MCF 10A (cell line): ENCODE data around the gene NDUFV3. TPM values are rescaled to one million over a fixed set of nuclear protein-coding genes. Genes with fewer than 3 reads are reported as not detected.
"Not testable (repeated sequence)": the region's sequence is repeated elsewhere in the genome, so short reads cannot be mapped to it uniquely, and the experiment has no call there.

Experiments used
- BruUV-seq: library from RNA; stranded (reverse); fragments of 400-500 nt; replicated peaks from 2 replicates; lab custom pipeline; 2021; lab: Mats Ljungman, UMichigan
- CTCF ChIA-PET: fragments of 300-600 bp; sonication (Branson Sonifier 250); formaldehyde crosslinking; extraction: SDS; loops from one replicate; lab custom pipeline; 2021; ENCODE audit warnings: antibody characterized with exemption, inconsistent platforms; lab: Yijun Ruan, JAX
- POLR2A ChIA-PET: fragments of 300-600, 350-650 bp; sonication (Branson Sonifier 250); formaldehyde crosslinking; extraction: SDS; loops from one replicate; lab custom pipeline; 2020; ENCODE audit warnings: antibody characterized with exemption, inconsistent platforms; lab: Yijun Ruan, JAX
- DNase-seq: peaks from one replicate; pipeline ENCODE4 v3.0.0-alpha.2; 2018; ENCODE audit not compliant: unreplicated experiment
- H3K27ac Mint-ChIP-seq: one replicate; pipeline ENCODE4 v1.8.0; 2022; ENCODE audit warnings: mild to moderate bottlenecking, low read depth, mixed read lengths; ENCODE audit not compliant: unreplicated experiment
- H3K27me3 Mint-ChIP-seq: one replicate; pipeline ENCODE4 v1.8.0; 2022; ENCODE audit warnings: mixed read lengths; ENCODE audit not compliant: insufficient read depth, unreplicated experiment
- H3K36me3 Mint-ChIP-seq: one replicate; pipeline ENCODE4 v1.8.0; 2022; ENCODE audit warnings: mild to moderate bottlenecking, moderate library complexity, mixed read lengths; ENCODE audit not compliant: insufficient read depth, unreplicated experiment
- H3K4me1 Mint-ChIP-seq: one replicate; pipeline ENCODE4 v1.8.0; 2022; ENCODE audit warnings: mixed read lengths; ENCODE audit not compliant: insufficient read depth, unreplicated experiment
- H3K4me3 Mint-ChIP-seq: one replicate; pipeline ENCODE4 v1.8.0; 2022; ENCODE audit warnings: mild to moderate bottlenecking, moderate library complexity, mixed read lengths; ENCODE audit not compliant: unreplicated experiment
- H3K9me3 Mint-ChIP-seq: one replicate; pipeline ENCODE4 v1.8.0; 2022; ENCODE audit warnings: mixed read lengths; ENCODE audit not compliant: unreplicated experiment
- CTCF ChIP-seq: fragments of 200-600 bp; IDR thresholded peaks from one replicate; pipeline ENCODE4 v1.8.0; 2022; ENCODE audit warnings: antibody characterized with exemption, mild to moderate bottlenecking; ENCODE audit not compliant: unreplicated experiment
- intact Hi-C: fragments of 100-400 bp; cut with micrococcal nuclease; formaldehyde crosslinking; loops from 2 replicates; pipeline ENCODE4 v1.14.1; 2022
- total RNA-seq: library from RNA; stranded (reverse); gene quantifications from 2 replicates; pipeline ENCODE4 v1.2.3, GENCODE V29; 2022

Gene NDUFV3
- total RNA-seq, 1 experiment from 2014 or later = 70.0 TPM

GRCh38 chr21:42937034-42937940 is 44.2 kb downstream of the NDUFV3 start:
- H3K27me3 Mint-ChIP-seq, H3K36me3 Mint-ChIP-seq, DNase-seq, H3K27ac Mint-ChIP-seq, H3K4me3 Mint-ChIP-seq, BruUV-seq, H3K9me3 Mint-ChIP-seq, intact Hi-C loops, CTCF ChIA-PET: not testable (repeated sequence)
- peaks cover 21% of the 10 kb centered on the region for H3K4me1 Mint-ChIP-seq
- POLR2A ChIA-PET = interaction anchor here (2.1 kb wide), 1 partner anchor 37 kb away, joined by 6 read pairs; the partner anchor contains the start of gene PKNOX1

- no peak overlapping the region for H3K4me3 Mint-ChIP-seq
- no peaks in the 10 kb centered on the region for H3K27me3 Mint-ChIP-seq
- intact Hi-C loops = no loop called here
- no TSS peak for BruUV-seq
- ChIA-PET CTCF (no interaction called here), POLR2A (interaction anchor here (0.6 to 2.1 kb wide), 2 partner anchors 18 to 36 kb away, joined by 3 to 6 read pairs; partner anchors contain the start of gene PKNOX1)
- no peaks in the 10 kb centered on the region for H3K36me3 Mint-ChIP-seq
- no peak for DNase-seq
- peaks cover 24% of the 10 kb centered on the region for H3K4me1 Mint-ChIP-seq
- no peak for TF ChIP-seq CTCF
- H3K27ac Mint-ChIP-seq = no peak overlapping the region
- no peaks in the 10 kb centered on the region for H3K9me3 Mint-ChIP-seq
Observed at GRCh38 chr21:42937960-42938605, 45.0 kb downstream of the NDUFV3 start.

GRCh38 chr21:42938606-42938995 is 45.5 kb downstream of the NDUFV3 start:
- H3K4me3 Mint-ChIP-seq, H3K9me3 Mint-ChIP-seq, intact Hi-C loops, H3K27ac Mint-ChIP-seq, H3K36me3 Mint-ChIP-seq, DNase-seq, BruUV-seq, H3K27me3 Mint-ChIP-seq: not testable (repeated sequence)
- ChIA-PET POLR2A (interaction anchor here (0.6 kb wide), 1 partner anchor 18 kb away, joined by 3 read pairs; no protein-coding TSS in a partner anchor), CTCF (interaction anchor here (0.6 kb wide), 1 partner anchor 852 kb away, joined by 3 read pairs; no protein-coding TSS in a partner anchor)
- H3K4me1 Mint-ChIP-seq = peaks cover 24% of the 10 kb centered on the region

- Mint-ChIP-seq H3K27me3 (no peaks in the 10 kb centered on the region), H3K4me3 (peak overlapping the region; percentile 11), H3K4me1 (peaks cover 24% of the 10 kb centered on the region), H3K9me3 (no peaks in the 10 kb centered on the region), H3K36me3 (no peaks in the 10 kb centered on the region), H3K27ac (peak overlapping the region; percentile 10)
- POLR2A ChIA-PET = interaction anchor here (0.7 to 1.6 kb wide), 7 partner anchors 16 to 76 kb away, joined by 3 to 4 read pairs (median 3); partner anchors contain the start of gene NDUFV3
- TF ChIP-seq CTCF = no peak
- DNase-seq = peak; percentile 99
- intact Hi-C loops = loop anchor here (1.0 kb wide), 1 partner anchor 35 kb away; the partner anchor contains the start of gene PKNOX1
- CTCF ChIA-PET = no interaction called here
- BruUV-seq = no TSS peak
Observed at GRCh38 chr21:42939582-42940413, 46.7 kb downstream of the NDUFV3 start.
